Bronchial epithelial cell (primary cell): Measurements from ENCODE around the gene CEP41. TPM values are rescaled to one million over a fixed set of nuclear protein-coding genes. Genes with fewer than 3 reads are reported as not detected.

Experiments used
- DNase-seq: peaks from one replicate; pipeline ENCODE4 v3.0.0-alpha.2; 2010; ENCODE audit warnings: low read depth
- FAIRE-seq: peaks from 2 replicates; lab custom pipeline; 2011; peaks lifted over from hg19 to GRCh38; lab: Jason Lieb, UNC
- H3K27me3 ChIP-seq: 2 replicates; pipeline ENCODE4 v1.5.1; 2011; ENCODE audit warnings: low read length; ENCODE audit not compliant: control insufficient read depth, insufficient read depth
- H3K36me3 ChIP-seq: 2 replicates; pipeline ENCODE4 v1.5.1; 2011; ENCODE audit warnings: low read length; ENCODE audit not compliant: control insufficient read depth, insufficient read depth
- H3K4me3 ChIP-seq: 2 replicates; pipeline ENCODE4 v1.5.1; 2011; ENCODE audit warnings: mild to moderate bottlenecking, low read depth, low read length, control low read depth
- CTCF ChIP-seq: IDR thresholded peaks from 2 replicates; pipeline ENCODE4 v1.5.1; 2011; ENCODE audit warnings: mild to moderate bottlenecking, moderate library complexity, low read length, control low read depth, inconsistent platforms; ENCODE audit not compliant: insufficient read depth, severe bottlenecking
- total RNA-seq: library from RNA; depleted of rRNA; stranded (reverse); fragments of >200 nt; gene quantifications from 2 replicates; pipeline ENCODE4 v1.2.1, GENCODE V29; 2014

Gene CEP41
- total RNA-seq, 1 donor from 2014 or later = 4.2 TPM

GRCh38 chr7:130486114-130486953 lies 45.5 kb upstream of the CEP41 start:
- Histone ChIP-seq H3K4me3 (peak overlapping the region; percentile 47), H3K36me3 (no peaks in the 10 kb centered on the region), H3K27me3 (no peaks in the 10 kb centered on the region)
- FAIRE-seq = no peak
- peak; percentile 73 for TF ChIP-seq CTCF
- peak; percentile 52 for DNase-seq

- Histone ChIP-seq H3K27me3 (no peaks in the 10 kb centered on the region), H3K4me3 (peak overlapping the region; percentile 47), H3K36me3 (no peaks in the 10 kb centered on the region)
- no peak for DNase-seq
- no peak for FAIRE-seq
- TF ChIP-seq CTCF = no peak
Observed at GRCh38 chr7:130485734-130486113, 44.9 kb upstream of the CEP41 start.

- Histone ChIP-seq H3K4me3 (no peak overlapping the region), H3K27me3 (no peaks in the 10 kb centered on the region), H3K36me3 (no peaks in the 10 kb centered on the region)
- no peak for FAIRE-seq
- no peak for TF ChIP-seq CTCF
- no peak for DNase-seq
Observed at GRCh38 chr7:130483031-130483430, 42.2 kb upstream of the CEP41 start.

GRCh38 chr7:130481898-130482297 lies 41.1 kb upstream of the CEP41 start:
- Histone ChIP-seq H3K36me3 (no peaks in the 10 kb centered on the region), H3K27me3 (no peaks in the 10 kb centered on the region), H3K4me3 (no peak overlapping the region)
- no peak for TF ChIP-seq CTCF
- DNase-seq = no peak
- no peak for FAIRE-seq

- no peaks in the 10 kb centered on the region for H3K27me3 ChIP-seq
- TF ChIP-seq CTCF = no peak
- FAIRE-seq (no peak), DNase-seq (no peak)
- no peak overlapping the region for H3K4me3 ChIP-seq
- H3K36me3 ChIP-seq = no peaks in the 10 kb centered on the region
Observed at GRCh38 chr7:130479716-130480400, 39.0 kb upstream of the CEP41 start.
